ENCODE measurements around the gene ANO6. TPM values are rescaled to one million over a fixed set of nuclear protein-coding genes. Genes with fewer than 3 reads are reported as not detected.

ANO6 gene
- total and polyA plus RNA-seq, 2 donors (not counting 1 experiment from before 2014, with no cell fraction given): 6.6 to 19.5 TPM

- WGBS (ENCODE audit: insufficient coverage): no CpG with 5 or more reads among the region's 1 CpG
- H3K79me2 ChIP-seq (ENCODE audit: control insufficient read depth, insufficient read depth, low read length): no peaks in the 10 kb centered on the region
- POLR2A ChIA-PET: no interaction called here
Measured at GRCh38 chr12:45329238-45329637, 113.3 kb downstream of the ANO6 start.

GRCh38 chr12:45329702-45330101 lies 113.8 kb downstream of the ANO6 start:
- Histone ChIP-seq H3K9me3 (ENCODE audit: control extremely low read depth in 1 of 3, control insufficient read depth in 2 of 3, insufficient read depth in 1 of 3, low read length in 2 of 3) (no peaks in the 10 kb centered on the region), H3K27me3 (replicated peaks in 1 of 4; ENCODE audit: control extremely low read depth in 1 of 4, control insufficient read depth in 3 of 4, insufficient read depth in 4 of 4, low read length in 3 of 4) (no peaks in the 10 kb centered on the region), H3K4me3 (ENCODE audit: control extremely low read depth in 1 of 5, extremely low read depth in 1 of 5, insufficient read depth in 1 of 5, low read depth in 2 of 5, low read length in 4 of 5) (no peak overlapping the region), H3K79me2 (ENCODE audit: control insufficient read depth, insufficient read depth, low read length) (no peaks in the 10 kb centered on the region), H2AFZ (ENCODE audit: insufficient read depth, low read depth, low read length, poor library complexity, severe bottlenecking) (no peak overlapping the region), H3K9ac (ENCODE audit: low read length) (no peak overlapping the region), H3K4me2 (replicated peaks; ENCODE audit: low read depth, low read length, poor library complexity, severe bottlenecking) (no peak overlapping the region), H3K4me1 (ENCODE audit: control insufficient read depth in 2 of 2, insufficient read depth in 2 of 2, low read length in 2 of 2) (no peaks in the 10 kb centered on the region), H4K20me1 (ENCODE audit: control insufficient read depth, insufficient read depth, low read length, poor library complexity, severe bottlenecking) (no peaks in the 10 kb centered on the region), H3K27ac (ENCODE audit: low read length in 2 of 2) (no peak overlapping the region), H3K36me3 (replicated peaks in 1 of 2; ENCODE audit: control extremely low read depth in 1 of 2, control insufficient read depth in 1 of 2, extremely low read depth in 1 of 2, insufficient read depth in 2 of 2, low read length in 1 of 2) (peaks cover 6 to 7% of the 10 kb centered on the region in 2 experiments)
- H3K27ac Mint-ChIP-seq: no peak overlapping the region
- CTCF ChIA-PET: no interaction called here
- H3K9me3 Mint-ChIP-seq (ENCODE audit: insufficient read depth): no peaks in the 10 kb centered on the region
- H3K4me1 Mint-ChIP-seq: no peaks in the 10 kb centered on the region
- POLR2A ChIA-PET: no interaction called here
- DNase-seq (no peak), ATAC-seq (ENCODE audit: low read depth) (no peak)
- TF ChIP-seq, protein P1, sequence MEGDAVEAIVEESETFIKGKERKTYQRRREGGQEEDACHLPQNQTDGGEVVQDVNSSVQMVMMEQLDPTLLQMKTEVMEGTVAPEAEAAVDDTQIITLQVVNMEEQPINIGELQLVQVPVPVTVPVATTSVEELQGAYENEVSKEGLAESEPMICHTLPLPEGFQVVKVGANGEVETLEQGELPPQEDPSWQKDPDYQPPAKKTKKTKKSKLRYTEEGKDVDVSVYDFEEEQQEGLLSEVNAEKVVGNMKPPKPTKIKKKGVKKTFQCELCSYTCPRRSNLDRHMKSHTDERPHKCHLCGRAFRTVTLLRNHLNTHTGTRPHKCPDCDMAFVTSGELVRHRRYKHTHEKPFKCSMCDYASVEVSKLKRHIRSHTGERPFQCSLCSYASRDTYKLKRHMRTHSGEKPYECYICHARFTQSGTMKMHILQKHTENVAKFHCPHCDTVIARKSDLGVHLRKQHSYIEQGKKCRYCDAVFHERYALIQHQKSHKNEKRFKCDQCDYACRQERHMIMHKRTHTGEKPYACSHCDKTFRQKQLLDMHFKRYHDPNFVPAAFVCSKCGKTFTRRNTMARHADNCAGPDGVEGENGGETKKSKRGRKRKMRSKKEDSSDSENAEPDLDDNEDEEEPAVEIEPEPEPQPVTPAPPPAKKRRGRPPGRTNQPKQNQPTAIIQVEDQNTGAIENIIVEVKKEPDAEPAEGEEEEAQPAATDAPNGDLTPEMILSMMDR (IDR thresholded peaks at IDR 0.05): no peak
- no peak for TF ChIP-seq EZH2 (IDR thresholded peaks at IDR 0.05; ENCODE audit: borderline replicate concordance, insufficient read depth, low read depth, low read length, poor library complexity, severe bottlenecking)
- 100% methylated on average over 1 of the region's 1 CpG for WGBS (ENCODE audit: insufficient coverage)
- no peaks in the 10 kb centered on the region for H3K27me3 Mint-ChIP-seq
- intact Hi-C loops (cut with micrococcal nuclease): no loop called here
- no peak overlapping the region for H3K4me3 Mint-ChIP-seq

More at GRCh38 chr12:45329238-45329637, 113.3 kb downstream of the ANO6 start:
- H2AFZ ChIP-seq (ENCODE audit: insufficient read depth, low read depth, low read length, poor library complexity, severe bottlenecking): no peak overlapping the region
- no peaks in the 10 kb centered on the region for H3K27me3 ChIP-seq (replicated peaks in 1 of 4; ENCODE audit: control extremely low read depth in 1 of 4, control insufficient read depth in 3 of 4, insufficient read depth in 4 of 4, low read length in 3 of 4)
- Mint-ChIP-seq H3K4me3 (no peak overlapping the region), H3K27ac (no peak overlapping the region), H3K27me3 (no peaks in the 10 kb centered on the region), H3K9me3 (ENCODE audit: insufficient read depth) (no peaks in the 10 kb centered on the region), H3K4me1 (no peaks in the 10 kb centered on the region)
- CTCF ChIA-PET: no interaction called here
- no peak overlapping the region for H3K4me3 ChIP-seq (ENCODE audit: control extremely low read depth in 1 of 5, extremely low read depth in 1 of 5, insufficient read depth in 1 of 5, low read depth in 2 of 5, low read length in 4 of 5)
- H3K9me3 ChIP-seq (ENCODE audit: control extremely low read depth in 1 of 3, control insufficient read depth in 2 of 3, insufficient read depth in 1 of 3, low read length in 2 of 3): no peaks in the 10 kb centered on the region
- no peak overlapping the region for H3K27ac ChIP-seq (ENCODE audit: low read length in 2 of 2)
- ATAC-seq (ENCODE audit: low read depth): no peak
- H4K20me1 ChIP-seq (ENCODE audit: control insufficient read depth, insufficient read depth, low read length, poor library complexity, severe bottlenecking): no peaks in the 10 kb centered on the region
- H3K36me3 ChIP-seq (replicated peaks in 1 of 2; ENCODE audit: control extremely low read depth in 1 of 2, control insufficient read depth in 1 of 2, extremely low read depth in 1 of 2, insufficient read depth in 2 of 2, low read length in 1 of 2): peaks cover 6 to 7% of the 10 kb centered on the region in 2 experiments
- no peaks in the 10 kb centered on the region for H3K4me1 ChIP-seq (ENCODE audit: control insufficient read depth in 2 of 2, insufficient read depth in 2 of 2, low read length in 2 of 2)
- no peak overlapping the region for H3K4me2 ChIP-seq (replicated peaks; ENCODE audit: low read depth, low read length, poor library complexity, severe bottlenecking)
- TF ChIP-seq, protein P1 (IDR thresholded peaks at IDR 0.05): no peak
- no peak for TF ChIP-seq EZH2 (IDR thresholded peaks at IDR 0.05; ENCODE audit: borderline replicate concordance, insufficient read depth, low read depth, low read length, poor library complexity, severe bottlenecking)
- intact Hi-C loops (cut with micrococcal nuclease): no loop called here
- H3K9ac ChIP-seq (ENCODE audit: low read length): no peak overlapping the region
- DNase-seq: no peak

All from B cell (primary cell).